ENCODE data around the gene LINGO1. TPM values are rescaled to one million over a fixed set of nuclear protein-coding genes. Genes with fewer than 3 reads are reported as not detected.

The LINGO1 gene
- total and polyA plus RNA-seq, 2 of the 8 experiments (the other 6 are each of a cell fraction or from before 2014, with no cell fraction given): 57.1 to 114 TPM

DNA sequence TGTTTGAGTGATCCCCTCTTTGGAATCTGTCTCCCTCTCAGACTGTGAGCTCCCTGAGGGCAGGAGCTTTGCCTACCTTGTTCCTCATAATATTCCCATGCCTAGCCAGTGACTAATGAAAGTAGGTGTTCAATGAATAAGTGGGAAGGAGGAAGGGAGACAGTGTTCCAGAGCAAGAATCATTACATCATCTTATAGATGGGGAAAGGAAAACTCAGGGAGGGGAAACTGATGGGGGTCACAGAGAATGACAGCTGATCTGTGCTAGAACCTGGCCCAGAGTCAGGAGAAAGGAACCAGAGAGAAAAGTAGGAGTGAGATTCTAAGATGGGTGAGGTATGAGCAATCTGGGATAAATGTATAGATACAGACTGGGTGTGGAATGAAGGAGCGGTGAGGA lies 29.9 kb downstream of the LINGO1 start:
- Histone ChIP-seq H3K4ac (replicated peaks; ENCODE audit: insufficient read length, low read depth, low read length) (no peak overlapping the region), H2AK5ac (ENCODE audit: low read depth, low read length) (no peak overlapping the region), H3K27me3 (replicated peaks in 1 of 4; ENCODE audit: control insufficient read depth in 3 of 4, extremely low read depth in 1 of 4, insufficient read depth in 3 of 4, low read length in 3 of 4) (no peaks in the 10 kb centered on the region), H4K20me1 (replicated peaks in 1 of 2; ENCODE audit: control insufficient read depth in 1 of 2, insufficient read depth in 2 of 2, low read length in 2 of 2) (no peaks in the 10 kb centered on the region), H2BK12ac (ENCODE audit: low read depth, low read length) (0 out of 2 replicates have a peak overlapping the region, but pooled peaks have one; percentile 19), H3K23me2 (ENCODE audit: low read depth, low read length) (peaks cover 4% of the 10 kb centered on the region; the same call in 1 of the 2 replicates), H3K4me1 (replicated peaks in 1 of 4; ENCODE audit: control insufficient read depth in 3 of 4, insufficient read depth in 4 of 4, low read length in 3 of 4) (peaks cover 4 to 27% (median 17%) of the 10 kb centered on the region in 4 experiments), H3K18ac (ENCODE audit: extremely low read depth, low read length) (no peak overlapping the region), H2BK5ac (ENCODE audit: low read depth, low read length) (no peak overlapping the region), H3K9ac (replicated peaks in 1 of 4; ENCODE audit: extremely low read depth in 1 of 4, low read depth in 3 of 4, low read length in 3 of 4) (no peak overlapping the region), H3K36me3 (ENCODE audit: control insufficient read depth in 2 of 4, insufficient read depth in 4 of 4, low read length in 3 of 4) (no peaks in the 10 kb centered on the region), H3K79me1 (ENCODE audit: low read depth, low read length) (no peaks in the 10 kb centered on the region), H3K9me3 (ENCODE audit: insufficient read depth in 2 of 2, low read depth in 1 of 2, low read length in 1 of 2) (no peaks in the 10 kb centered on the region), H3K4me2 (ENCODE audit: insufficient read depth in 1 of 2, low read depth in 2 of 2, low read length in 2 of 2) (no peak overlapping the region), H4K91ac (replicated peaks; ENCODE audit: insufficient read length, low read length) (no peak overlapping the region), H3K79me2 (ENCODE audit: control insufficient read depth in 1 of 2, insufficient read depth in 2 of 2, low read length in 2 of 2) (no peaks in the 10 kb centered on the region), H3K14ac (ENCODE audit: insufficient read length) (no peak overlapping the region), H3K23ac (ENCODE audit: insufficient read length) (no peak overlapping the region), H2BK20ac (ENCODE audit: low read length) (no peak overlapping the region), H3K4me3 (ENCODE audit: extremely low read depth in 1 of 4, insufficient read depth in 2 of 4, low read depth in 3 of 4, low read length in 4 of 4) (no peak overlapping the region), H2BK120ac (replicated peaks; ENCODE audit: low read depth, low read length) (no peak overlapping the region), H4K5ac (ENCODE audit: insufficient read length, low read depth, low read length) (no peak overlapping the region), H3K27ac (ENCODE audit: low read depth, low read length) (no peak overlapping the region), H3K56ac (replicated peaks; ENCODE audit: insufficient read length, low read depth, low read length) (no peak overlapping the region), H2BK15ac (ENCODE audit: low read length) (no peak overlapping the region), H2AFZ (ENCODE audit: low read length) (no peak overlapping the region), H4K8ac (ENCODE audit: extremely low read depth, insufficient read depth, low read length) (no peak overlapping the region)
- ChIA-PET POLR2A (ENCODE audit: partially characterized antibody) (interaction anchor here (1.5 kb wide), 1 partner anchor 15 kb away, joined by 5 read pairs; no protein-coding TSS in a partner anchor), CTCF (ENCODE audit: partially characterized antibody) (interaction anchor here (1.0 to 17.9 kb wide), 12 partner anchors 10 to 508 kb away, joined by 3 to 161 read pairs (median 4); no protein-coding TSS in a partner anchor)
- WGBS, 2 experiments (ENCODE audit: extremely low coverage in 1 of 2, insufficient coverage in 1 of 2, insufficient read length in 1 of 2, insufficient replicate concordance in 2 of 2, low coverage in 1 of 2, low lambda C conversion rate in 2 of 2, missing lambda C conversion rate in 1 of 2): 83% methylated on average over 1 of the region's 1 CpG; no CpG with 5 or more reads in 1 of the 2 experiments
- no peak for FAIRE-seq
- no peak for DNase-seq (ENCODE audit: low read depth in 1 of 2, low spot score in 2 of 2)
- no peak for TF ChIP-seq BACH1 (IDR thresholded peaks at IDR 0.05; ENCODE audit: low read length)
- TF ChIP-seq TCF12 (IDR thresholded peaks at IDR 0.05; ENCODE audit: low read depth, low read length): no peak
- no peak for TF ChIP-seq RFX5 (IDR thresholded peaks at IDR 0.05; ENCODE audit: borderline replicate concordance, low read depth, low read length)
- TF ChIP-seq YY1 (IDR thresholded peaks at IDR 0.05; ENCODE audit: low read depth, low read length): no peak
- TF ChIP-seq BRCA1 (IDR thresholded peaks at IDR 0.05; ENCODE audit: low read depth, low read length): no peak
- no peak for TF ChIP-seq JUN (IDR thresholded peaks at IDR 0.05; ENCODE audit: low read depth, low read length)
- no peak for TF ChIP-seq TBP (IDR thresholded peaks at IDR 0.05; ENCODE audit: low read depth, low read length)
- no peak for TF ChIP-seq TEAD4 (IDR thresholded peaks at IDR 0.05; ENCODE audit: low read depth, low read length)
- TF ChIP-seq, protein P1, sequence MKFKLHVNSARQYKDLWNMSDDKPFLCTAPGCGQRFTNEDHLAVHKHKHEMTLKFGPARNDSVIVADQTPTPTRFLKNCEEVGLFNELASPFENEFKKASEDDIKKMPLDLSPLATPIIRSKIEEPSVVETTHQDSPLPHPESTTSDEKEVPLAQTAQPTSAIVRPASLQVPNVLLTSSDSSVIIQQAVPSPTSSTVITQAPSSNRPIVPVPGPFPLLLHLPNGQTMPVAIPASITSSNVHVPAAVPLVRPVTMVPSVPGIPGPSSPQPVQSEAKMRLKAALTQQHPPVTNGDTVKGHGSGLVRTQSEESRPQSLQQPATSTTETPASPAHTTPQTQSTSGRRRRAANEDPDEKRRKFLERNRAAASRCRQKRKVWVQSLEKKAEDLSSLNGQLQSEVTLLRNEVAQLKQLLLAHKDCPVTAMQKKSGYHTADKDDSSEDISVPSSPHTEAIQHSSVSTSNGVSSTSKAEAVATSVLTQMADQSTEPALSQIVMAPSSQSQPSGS (IDR thresholded peaks at IDR 0.05; ENCODE audit: low read length): no peak
- no peak for TF ChIP-seq MAFK (IDR thresholded peaks at IDR 0.05; ENCODE audit: low read depth, low read length)

Data from H1 (cell line).